SK-N-MC (cell line): ENCODE measurements around the gene RTTN.

Source experiments
- DNase-seq: peaks from one replicate; pipeline ENCODE4 v3.0.0-alpha.2; 2011; ENCODE audit warnings: low read depth, low spot score
- H3K27ac ChIP-seq: fragments of 200-600 bp; sonication (generic); 2 replicates; pipeline ENCODE4 v1.5.1; 2016; ENCODE audit warnings: mixed run types
- H3K36me3 ChIP-seq: fragments of 200-600 bp; sonication (generic); 2 replicates; pipeline ENCODE4 v1.6.1; 2017; ENCODE audit warnings: antibody characterized with exemption, low read length, mixed read lengths; ENCODE audit not compliant: insufficient read depth
- H3K4me3 ChIP-seq: fragments of 200-600 bp; sonication (generic); 2 replicates; pipeline ENCODE4 v1.5.1; 2016
- H3K9ac ChIP-seq: fragments of 200-600 bp; sonication (generic); 2 replicates; pipeline ENCODE4 v1.8.0; 2017; ENCODE audit warnings: mixed run types, mixed read lengths; ENCODE audit not compliant: insufficient read length
- H3K9me3 ChIP-seq: fragments of 200-600 bp; sonication (generic); 2 replicates; pipeline ENCODE4 v1.6.1; 2017; ENCODE audit warnings: low read depth, mild to moderate bottlenecking, antibody characterized with exemption, low read length, moderate library complexity, mixed read lengths
- EZH2 ChIP-seq: fragments of 200-600 bp; sonication (generic); IDR thresholded peaks from one replicate; pipeline ENCODE4 v1.6.1; 2017; ENCODE audit warnings: antibody characterized with exemption
- FOXP2 ChIP-seq: optimal IDR thresholded peaks from 2 replicates; pipeline ENCODE3; 2011; ENCODE audit warnings: mild to moderate bottlenecking, moderate library complexity; ENCODE audit not compliant: insufficient read depth; ENCODE audit errors: extremely low read length, control extremely low read depth
- POLR2AphosphoS5 ChIP-seq: IDR thresholded peaks from 2 replicates; pipeline ENCODE4 v1.6.1; 2012; ENCODE audit warnings: mild to moderate bottlenecking, low read depth, low read length, borderline replicate concordance

Gene RTTN

GRCh38 chr18:70073432-70073831 is 132.1 kb downstream of the RTTN start:
- no peak overlapping the region for H3K9ac ChIP-seq
- TF ChIP-seq FOXP2: no peak
- TF ChIP-seq EZH2: no peak

GRCh38 chr18:70072678-70073077 is 132.8 kb downstream of the RTTN start:
- no peak for DNase-seq
- Histone ChIP-seq H3K27ac (no peak overlapping the region), H3K4me3 (no peak overlapping the region), H3K9ac (no peak overlapping the region), H3K36me3 (no peaks in the 10 kb centered on the region; the same call in 1 of the 2 replicates), H3K9me3 (no peaks in the 10 kb centered on the region)
- no peak for TF ChIP-seq FOXP2
- TF ChIP-seq EZH2: no peak
- no peak for TF ChIP-seq POLR2AphosphoS5

More at GRCh38 chr18:70073432-70073831, 132.1 kb downstream of the RTTN start:
- Histone ChIP-seq H3K4me3 (no peak overlapping the region), H3K9me3 (no peaks in the 10 kb centered on the region), H3K27ac (no peak overlapping the region), H3K36me3 (no peaks in the 10 kb centered on the region)
- DNase-seq: no peak

- Histone ChIP-seq H3K9me3 (no peaks in the 10 kb centered on the region), H3K27ac (no peak overlapping the region), H3K36me3 (no peaks in the 10 kb centered on the region; the same call in 1 of the 2 replicates), H3K9ac (no peak overlapping the region), H3K4me3 (no peak overlapping the region)
- TF ChIP-seq EZH2 (no peak), POLR2AphosphoS5 (no peak), FOXP2 (no peak)
- no peak for DNase-seq
These were observed 135.5 kb downstream of the RTTN start for GRCh38 chr18:70069965-70070364.

GRCh38 chr18:70069382-70069781 is 136.1 kb downstream of the RTTN start:
- Histone ChIP-seq H3K4me3 (no peak overlapping the region), H3K9ac (no peak overlapping the region), H3K27ac (no peak overlapping the region), H3K9me3 (no peaks in the 10 kb centered on the region), H3K36me3 (no peaks in the 10 kb centered on the region; the same call in 1 of the 2 replicates)
- TF ChIP-seq EZH2 (no peak), FOXP2 (no peak), POLR2AphosphoS5 (no peak)
- no peak for DNase-seq

GRCh38 chr18:70068981-70069380 is 136.5 kb downstream of the RTTN start:
- Histone ChIP-seq H3K4me3 (no peak overlapping the region), H3K9ac (no peak overlapping the region), H3K9me3 (no peaks in the 10 kb centered on the region), H3K27ac (no peak overlapping the region), H3K36me3 (no peaks in the 10 kb centered on the region; the same call in 1 of the 2 replicates)
- no peak for DNase-seq
- TF ChIP-seq POLR2AphosphoS5 (no peak), EZH2 (no peak), FOXP2 (no peak)

- Histone ChIP-seq H3K27ac (no peak overlapping the region), H3K36me3 (0 out of 2 replicates have a peak, but pooled peaks cover 4% of the 10 kb centered on the region), H3K9me3 (no peaks in the 10 kb centered on the region), H3K4me3 (no peak overlapping the region), H3K9ac (no peak overlapping the region)
- no peak for TF ChIP-seq FOXP2
- TF ChIP-seq EZH2: no peak
- no peak for TF ChIP-seq POLR2AphosphoS5
- no peak for DNase-seq
These were observed 145.8 kb downstream of the RTTN start for GRCh38 chr18:70059684-70060083.

- Histone ChIP-seq H3K36me3 (0 out of 2 replicates have a peak, but pooled peaks cover 4% of the 10 kb centered on the region), H3K9me3 (no peaks in the 10 kb centered on the region), H3K9ac (no peak overlapping the region), H3K4me3 (no peak overlapping the region), H3K27ac (no peak overlapping the region)
- no peak for DNase-seq
- no peak for TF ChIP-seq FOXP2
- TF ChIP-seq EZH2: no peak
- TF ChIP-seq POLR2AphosphoS5: no peak
These were observed 146.6 kb downstream of the RTTN start for GRCh38 chr18:70058916-70059315.

GRCh38 chr18:70047931-70048603 is 157.4 kb downstream of the RTTN start:
- DNase-seq: no peak
- Histone ChIP-seq H3K27ac (no peak overlapping the region), H3K36me3 (no peaks in the 10 kb centered on the region), H3K9me3 (no peaks in the 10 kb centered on the region), H3K9ac (no peak overlapping the region), H3K4me3 (no peak overlapping the region)
- TF ChIP-seq POLR2AphosphoS5 (no peak), FOXP2 (no peak), EZH2 (no peak)

- no peak for DNase-seq
- Histone ChIP-seq H3K27ac (no peak overlapping the region), H3K36me3 (no peaks in the 10 kb centered on the region), H3K9ac (no peak overlapping the region), H3K4me3 (no peak overlapping the region), H3K9me3 (no peaks in the 10 kb centered on the region)
- TF ChIP-seq EZH2 (no peak), FOXP2 (no peak), POLR2AphosphoS5 (no peak)
These were observed 158.7 kb downstream of the RTTN start for GRCh38 chr18:70046796-70047195.
